Fibroblast of pulmonary artery (primary cell): ENCODE measurements around the gene MYT1.

Source experiments
- DNase-seq: peaks from one replicate; pipeline ENCODE4 v3.0.0-alpha.2; 2010; ENCODE audit warnings: low read depth
- H3K4me3 ChIP-seq: replicated peaks from 2 replicates; pipeline ENCODE4 v1.5.1; 2011; ENCODE audit warnings: low read depth, mild to moderate bottlenecking, control low read depth, low read length, moderate library complexity
- CTCF ChIP-seq: IDR thresholded peaks from 2 replicates; pipeline ENCODE4 v1.5.1; 2011; ENCODE audit warnings: mild to moderate bottlenecking, control low read depth, low read length, inconsistent platforms; ENCODE audit errors: missing control alignments

Gene MYT1

DNA sequence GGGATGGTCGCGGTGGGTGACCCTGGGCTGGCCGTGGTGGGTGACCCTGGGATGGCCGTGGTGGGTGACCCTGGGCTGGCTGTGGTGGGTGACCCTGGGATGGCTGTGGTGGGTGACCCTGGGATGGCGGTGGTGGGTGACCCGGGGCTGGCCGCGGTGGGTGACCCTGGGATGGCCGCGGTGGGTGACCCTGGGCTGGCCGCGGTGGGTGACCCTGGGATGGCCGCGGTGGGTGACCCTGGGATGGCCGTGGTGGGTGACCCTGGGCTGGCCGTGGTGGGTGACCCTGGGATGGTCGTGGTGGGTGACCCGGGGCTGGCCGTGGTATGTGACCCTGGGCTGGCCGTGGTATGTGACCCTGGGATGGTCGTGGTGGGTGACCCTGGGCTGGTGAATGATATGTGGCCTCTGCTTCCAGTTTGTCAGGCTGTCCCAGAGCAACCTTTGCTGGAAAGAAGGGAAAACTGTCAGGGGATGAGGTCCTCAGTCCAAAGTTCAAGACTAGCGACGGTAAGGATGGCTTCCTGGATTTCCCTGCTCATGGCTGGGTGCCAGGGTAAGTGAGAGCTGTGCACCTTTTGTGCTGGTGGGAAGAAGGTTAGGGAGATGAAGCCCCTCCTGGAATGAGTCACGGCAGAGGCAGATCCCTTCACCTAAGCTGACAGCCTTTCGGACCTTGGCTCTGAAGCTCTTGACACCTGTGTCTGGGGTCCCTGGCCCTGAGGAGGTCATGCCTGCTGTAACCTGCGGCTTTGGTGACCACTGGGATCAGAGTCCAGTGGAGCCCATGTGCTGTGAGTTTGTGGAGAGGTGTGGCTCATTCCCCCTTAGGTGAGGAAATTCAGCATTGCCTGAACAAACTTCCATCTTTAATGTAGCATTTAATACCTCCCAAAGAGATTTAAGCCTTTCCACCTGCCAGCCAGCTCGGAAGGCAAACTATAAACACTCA lies 72.2 kb downstream of the MYT1 start:
- no peak for DNase-seq
- no peak for TF ChIP-seq CTCF
- no peak overlapping the region for H3K4me3 ChIP-seq

DNA sequence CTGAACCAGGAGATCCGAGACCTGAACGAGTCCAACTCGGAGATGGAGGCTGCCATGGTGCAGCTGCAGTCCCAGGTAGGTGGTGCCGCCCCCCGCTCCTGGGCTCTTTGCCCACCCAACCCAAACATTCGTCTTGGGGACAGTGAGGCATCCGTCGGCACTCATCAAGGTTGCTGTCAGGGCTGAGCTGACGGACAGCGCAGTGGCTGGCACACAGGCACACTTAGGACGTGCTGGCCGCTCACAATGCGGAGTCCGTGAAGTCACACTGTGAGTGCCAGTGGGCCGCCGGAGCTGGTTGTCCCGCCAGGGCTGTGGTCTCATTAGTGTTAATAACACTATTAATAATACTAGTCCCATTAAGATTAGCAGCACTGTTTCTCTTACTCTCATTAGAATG lies 73.1 kb downstream of the MYT1 start:
- no peak overlapping the region for H3K4me3 ChIP-seq
- DNase-seq = no peak
- TF ChIP-seq CTCF = no peak

DNA sequence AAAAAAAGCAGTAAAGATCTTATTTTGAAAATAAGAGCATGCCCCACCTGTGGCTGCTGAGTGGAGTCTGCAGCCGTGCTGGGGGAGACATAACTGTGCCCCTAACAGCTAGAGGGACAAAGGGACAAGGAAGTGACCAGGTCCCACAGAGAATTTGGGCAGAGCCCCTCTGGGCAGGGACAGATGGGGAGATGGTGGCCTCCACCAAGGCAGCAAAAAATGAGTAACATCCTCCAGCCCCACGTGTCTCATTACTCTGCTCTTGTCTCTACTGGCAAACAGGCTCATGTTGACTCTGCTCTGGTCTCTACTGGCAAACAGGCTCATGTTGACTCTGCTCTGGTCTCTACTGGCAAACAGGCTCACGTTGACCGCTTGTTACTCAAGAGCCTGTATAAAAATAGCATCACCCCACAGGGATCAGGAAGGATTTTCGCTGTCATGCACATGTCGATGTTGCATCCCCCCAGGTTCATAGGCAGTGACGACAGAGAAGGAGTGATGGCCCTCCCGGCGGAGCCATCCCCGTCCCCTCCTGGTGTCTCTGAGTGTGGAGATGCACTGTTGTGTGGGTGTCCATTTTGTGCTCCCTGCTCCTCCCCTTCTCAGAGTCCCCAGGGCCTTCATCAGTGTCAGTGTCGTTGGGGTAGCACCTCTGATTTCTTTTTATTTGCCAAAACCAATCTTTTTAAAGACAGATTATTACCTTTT lies 74.0 kb downstream of the MYT1 start:
- TF ChIP-seq CTCF = no peak
- no peak overlapping the region for H3K4me3 ChIP-seq
- DNase-seq = no peak

DNA sequence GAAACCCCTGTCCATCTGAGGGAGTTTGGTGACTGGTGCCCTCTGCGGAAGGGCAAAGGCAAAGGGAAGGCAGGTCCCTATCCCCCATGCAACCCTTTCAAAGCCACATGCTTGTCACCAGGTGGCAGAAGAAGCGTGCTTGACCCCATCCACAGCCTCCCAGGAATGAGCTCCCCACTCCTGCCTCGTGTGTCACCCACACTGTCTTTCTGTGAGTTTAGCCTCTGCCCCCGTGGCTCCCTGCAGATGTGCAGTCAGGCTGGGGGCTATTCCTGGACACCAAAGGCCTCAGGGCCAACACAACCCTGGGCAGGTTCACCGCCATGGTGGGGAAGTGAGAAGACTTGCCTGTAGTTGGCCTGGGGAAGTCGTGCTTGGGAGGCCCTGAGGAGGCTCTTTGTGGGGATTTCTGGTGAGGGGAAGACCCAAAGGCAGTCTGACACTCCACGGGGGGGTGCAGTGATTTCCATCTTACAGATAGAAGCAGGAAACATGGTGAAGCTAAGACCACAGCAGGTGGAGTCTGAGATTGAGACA lies 74.7 kb downstream of the MYT1 start:
- no peak overlapping the region for H3K4me3 ChIP-seq
- TF ChIP-seq CTCF = no peak
- DNase-seq = no peak

DNA sequence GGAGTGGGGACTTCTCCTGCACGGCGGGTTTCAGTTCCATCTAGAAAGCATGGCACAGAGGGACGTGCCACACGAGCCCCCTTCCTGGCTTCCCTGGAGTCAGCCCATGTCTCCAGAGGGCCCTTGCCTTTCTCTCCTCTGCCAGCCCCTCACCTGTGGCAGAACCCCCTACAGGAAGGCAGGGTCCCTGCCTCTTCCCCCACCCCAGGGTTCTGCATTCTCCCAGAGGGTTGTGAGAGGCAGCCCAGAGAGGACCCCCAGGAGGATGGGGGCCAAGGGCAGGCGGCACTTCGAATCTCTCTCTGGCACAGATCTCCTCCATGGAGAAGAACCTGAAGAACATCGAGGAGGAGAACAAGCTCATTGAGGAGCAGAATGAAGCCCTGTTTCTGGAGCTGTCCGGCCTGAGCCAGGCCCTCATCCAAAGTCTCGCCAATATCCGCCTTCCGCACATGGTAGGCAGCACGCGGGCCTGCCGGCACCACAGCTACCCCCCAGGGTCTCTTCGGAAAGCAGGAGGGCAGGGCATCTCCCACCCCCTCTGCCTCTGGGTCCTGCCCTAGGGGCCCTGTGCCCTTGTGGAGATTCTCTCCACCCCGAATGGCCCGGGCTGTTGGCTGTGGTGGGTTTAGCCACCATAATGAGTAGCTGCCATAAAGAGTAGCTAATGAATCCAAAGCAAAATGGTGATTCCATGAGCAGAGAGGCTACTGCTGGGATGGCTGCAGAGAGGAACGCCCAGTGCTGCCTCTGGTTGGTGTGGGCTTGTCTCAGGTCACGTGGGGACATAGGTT lies 75.4 kb downstream of the MYT1 start:
- TF ChIP-seq CTCF = no peak
- no peak for DNase-seq
- H3K4me3 ChIP-seq = no peak overlapping the region

GRCh38 chr20:64240243-64241015 lies 76.2 kb downstream of the MYT1 start:
- no peak for DNase-seq
- no peak for TF ChIP-seq CTCF
- no peak overlapping the region for H3K4me3 ChIP-seq
